Measurements from ENCODE around the gene IFNG.

GRCh38 chr12:68139001-68139400 lies 20.5 kb downstream of the IFNG start:
- no peak for TF ChIP-seq CTCF (IDR thresholded peaks at IDR 0.05)
- TF ChIP-seq POLR2AphosphoS5 (IDR thresholded peaks at IDR 0.05): no peak

Data from esophagus muscularis mucosa (tissue), 3 donors.